ENCODE results near the gene SPTB. TPM values are rescaled to one million over a fixed set of nuclear protein-coding genes. Genes with fewer than 3 reads are reported as not detected.

Gene SPTB
- total and polyA plus RNA-seq, 10 of the 15 experiments (the other 5 are each of a cell fraction or from before 2014, with no cell fraction given): under 0.01 to 0.04 (median 0.02) TPM; not detected in 4

GRCh38 chr14:64769096-64770020 lies 110.3 kb downstream of the SPTB start:
- Histone ChIP-seq H3K4me3 (no peak overlapping the region), H3K4me2 (ENCODE audit: control insufficient read depth, insufficient read depth) (no peak overlapping the region), H3K36me3 (ENCODE audit: control insufficient read depth in 2 of 2, insufficient read depth in 2 of 2, low read length in 1 of 2) (no peaks in the 10 kb centered on the region), H3K4me1 (ENCODE audit: control insufficient read depth, insufficient read depth, low read length) (no peaks in the 10 kb centered on the region), H3K27me3 (replicated peaks in 1 of 2; ENCODE audit: control insufficient read depth in 2 of 2, insufficient read depth in 2 of 2, low read length in 1 of 2) (no peaks in the 10 kb centered on the region; a peak in 1 of 4 replicates), H2AFZ (ENCODE audit: control insufficient read depth, low read depth, low read length) (no peak overlapping the region), H3K9me3 (replicated peaks; ENCODE audit: control insufficient read depth, insufficient read depth, low read length) (no peaks in the 10 kb centered on the region; the same call in 2 of the 3 replicates), H3K27ac (ENCODE audit: control insufficient read depth, insufficient read depth) (no peak overlapping the region), H3K9ac (ENCODE audit: control insufficient read depth, insufficient read depth, low read length) (no peak overlapping the region), H3K79me2 (ENCODE audit: control insufficient read depth, insufficient read depth, low read length) (no peaks in the 10 kb centered on the region), H4K20me1 (ENCODE audit: control insufficient read depth, insufficient read depth) (no peaks in the 10 kb centered on the region)
- BruUV-seq (replicated peaks): no TSS peak
- in situ Hi-C loops (cut with MboI) (loop anchor here (10.0 kb wide), 1 partner anchor 425 kb away; no protein-coding TSS in a partner anchor), intact Hi-C loops (cut with micrococcal nuclease; ENCODE audit: unreplicated experiment) (loop anchor here (10.0 kb wide), 1 partner anchor 425 kb away; no protein-coding TSS in a partner anchor)
- ATAC-seq: no peak
- no peak for DNase-seq (ENCODE audit: low read depth, low spot score)
- 47% methylated on average over 17 of the region's 17 CpGs for WGBS (ENCODE audit: insufficient coverage, insufficient replicate concordance, low lambda C conversion rate, missing lambda C conversion rate)
- TF ChIP-seq MYB (IDR thresholded peaks at IDR 0.05; ENCODE audit: borderline replicate concordance, low read depth, low read length) (no peak), MXI1 (IDR thresholded peaks at IDR 0.05; ENCODE audit: low read depth, low read length) (no peak), STAT3 (IDR thresholded peaks at IDR 0.05; ENCODE audit: low read depth, low read length) (no peak), HSF1 (IDR thresholded peaks at IDR 0.05; ENCODE audit: low read depth, low read length) (no peak), ESRRA (IDR thresholded peaks at IDR 0.05; ENCODE audit: low read length) (no peak), FOXK2 (IDR thresholded peaks at IDR 0.05) (no peak), PKNOX1 (IDR thresholded peaks at IDR 0.05) (no peak), RAD51 (IDR thresholded peaks at IDR 0.05) (no peak), MYC (IDR thresholded peaks at IDR 0.05; ENCODE audit: insufficient read depth, insufficient read length, insufficient replicate concordance, low read length, severe bottlenecking) (no peak), TAF1 (IDR thresholded peaks at IDR 0.05; ENCODE audit: borderline replicate concordance, low read depth, low read length) (no peak), SMARCA5 (IDR thresholded peaks at IDR 0.05) (no peak), USF1 (IDR thresholded peaks at IDR 0.05; ENCODE audit: borderline replicate concordance, extremely low read length, insufficient read depth, low read depth, low read length) (no peak), BHLHE40 (IDR thresholded peaks at IDR 0.05; ENCODE audit: borderline replicate concordance in 1 of 2, low read depth in 2 of 2, low read length in 1 of 2) (no peak), ZNF384 (IDR thresholded peaks at IDR 0.05; ENCODE audit: borderline replicate concordance, low read depth, low read length) (no peak), USF2 (IDR thresholded peaks at IDR 0.05; ENCODE audit: borderline replicate concordance, low read depth, low read length) (no peak), HDAC6 (IDR thresholded peaks at IDR 0.05; ENCODE audit: unreplicated experiment) (no peak)
- SMC1A ChIA-PET (ENCODE audit: uncharacterized antibody, unreplicated experiment): interaction anchor here (0.6 kb wide), 1 partner anchor 48 kb away, joined by 3 read pairs; no protein-coding TSS in a partner anchor
- CTCF ChIA-PET: interaction anchor here (0.9 to 7.2 kb wide), 2 partner anchors 97 to 133 kb away, joined by 3 to 69 read pairs; no protein-coding TSS in a partner anchor
- FAIRE-seq: no peak
- POLR2A ChIA-PET: no interaction called here
- RAD21 ChIA-PET (ENCODE audit: unreplicated experiment): interaction anchor here (0.6 to 1.4 kb wide), 2 partner anchors 99 to 114 kb away, joined by 3 read pairs; no protein-coding TSS in a partner anchor
